ENCODE data around the gene LGALSL. TPM values are rescaled to one million over a fixed set of nuclear protein-coding genes. Genes with fewer than 3 reads are reported as not detected.

The LGALSL gene
- polyA plus RNA-seq, 1 experiment, result 4.1 TPM

Other genes starting within 250 kb of the LGALSL start
- gene AFTPH, start 70.2 kb downstream of the LGALSL start, polyA plus RNA-seq (2011; rRNA removed), result 10.9 and 21.7 TPM in 2 replicates
- gene SERTAD2, start 199.8 kb downstream of the LGALSL start, polyA plus RNA-seq (2011; rRNA removed), result 6.2 and 8.7 TPM in 2 replicates